GM23338 (cell line): Measurements from ENCODE around the gene CYP19A1. TPM values are rescaled to one million over a fixed set of nuclear protein-coding genes. Genes with fewer than 3 reads are reported as not detected.

ENCODE experiments used
- ATAC-seq: fragments of 200-7000 bp; cut with Tn5 transposase; 3 replicates; pipeline ENCODE4 v1.9.1; 2020
- DNase-seq: peaks from one replicate; pipeline ENCODE4 v3.0.0-alpha.2; 2015; ENCODE audit warnings: low spot score
- H2AFZ ChIP-seq: fragments of 200-600 bp; sonication (generic); 2 replicates; pipeline ENCODE4 v1.8.0; 2016; ENCODE audit warnings: antibody characterized with exemption, mild to moderate bottlenecking, moderate library complexity
- H3F3A ChIP-seq: fragments of 200-600 bp; sonication (generic); replicated peaks from 2 replicates; pipeline ENCODE4 v1.8.0; 2017; ENCODE audit warnings: antibody characterized with exemption, mixed run types, low read depth
- H3K27ac ChIP-seq: fragments of 200-600 bp; sonication (generic); 2 replicates; pipeline ENCODE4 v1.6.1; 2016; ENCODE audit warnings: low read depth
- H3K27me3 ChIP-seq: fragments of 200-600 bp; sonication (generic); 2 replicates; pipeline ENCODE4 v1.8.0; 2016; ENCODE audit warnings: mild to moderate bottlenecking, mixed run types, moderate library complexity; ENCODE audit not compliant: insufficient read depth
- H3K36me3 ChIP-seq: fragments of 200-600 bp; sonication (generic); 2 replicates; pipeline ENCODE4 v1.8.0; 2016; ENCODE audit warnings: mild to moderate bottlenecking; ENCODE audit not compliant: insufficient read depth
- H3K4me1 ChIP-seq: fragments of 200-600 bp; sonication (generic); 2 replicates; pipeline ENCODE4 v1.8.0; 2016; ENCODE audit warnings: mild to moderate bottlenecking, moderate library complexity; ENCODE audit not compliant: insufficient read depth
- H3K4me2 ChIP-seq: fragments of 200-600 bp; sonication (generic); 2 replicates; pipeline ENCODE4 v1.7.1; 2017; ENCODE audit warnings: mixed run types
- H3K4me3 ChIP-seq: fragments of 200-600 bp; sonication (generic); 2 replicates; pipeline ENCODE4 v1.6.1; 2016; ENCODE audit warnings: mixed run types
- H3K79me2 ChIP-seq: fragments of 200-600 bp; sonication (generic); replicated peaks from 2 replicates; pipeline ENCODE4 v1.8.0; 2017; ENCODE audit warnings: mild to moderate bottlenecking; ENCODE audit not compliant: insufficient read depth
- H3K9me2 ChIP-seq: fragments of 200-600 bp; sonication (generic); 2 replicates; pipeline ENCODE4 v1.8.0; 2017; ENCODE audit not compliant: insufficient read depth
- H4K20me1 ChIP-seq: fragments of 200-600 bp; sonication (generic); replicated peaks from 2 replicates; pipeline ENCODE4 v1.8.0; 2017; ENCODE audit warnings: mild to moderate bottlenecking; ENCODE audit not compliant: insufficient read depth
- H3K27ac Mint-ChIP-seq: 2 replicates; pipeline ENCODE4 v1.8.0; 2020; ENCODE audit warnings: inconsistent platforms, mild to moderate bottlenecking, moderate library complexity, mixed read lengths
- H3K27me3 Mint-ChIP-seq: 3 replicates; pipeline ENCODE4 v1.8.0; 2022; ENCODE audit warnings: low read depth, mild to moderate bottlenecking, moderate library complexity, mixed read lengths, inconsistent platforms; ENCODE audit not compliant: insufficient read depth, poor library complexity
- H3K36me3 Mint-ChIP-seq: 3 replicates; pipeline ENCODE4 v1.8.0; 2021; ENCODE audit warnings: low read depth, mild to moderate bottlenecking, inconsistent platforms, moderate library complexity, mixed read lengths
- H3K4me1 Mint-ChIP-seq: 3 replicates; pipeline ENCODE4 v1.8.0; 2020; ENCODE audit warnings: mild to moderate bottlenecking, inconsistent platforms, mixed read lengths
- H3K4me3 Mint-ChIP-seq: 3 replicates; pipeline ENCODE4 v1.8.0; 2021; ENCODE audit warnings: moderate library complexity, mild to moderate bottlenecking, inconsistent platforms, mixed read lengths
- H3K9me3 Mint-ChIP-seq: 3 replicates; pipeline ENCODE4 v1.8.0; 2020; ENCODE audit warnings: moderate library complexity, mild to moderate bottlenecking, inconsistent platforms, mixed read lengths
- CREB1 ChIP-seq: fragments of 250-450 bp; sonication (Bioruptor Pico); IDR thresholded peaks from 2 replicates; pipeline ENCODE4 v1.5.0; 2020; ENCODE audit warnings: low read depth, mild to moderate bottlenecking, moderate library complexity
- EZH2 ChIP-seq: fragments of 200-600 bp; sonication (generic); IDR thresholded peaks from one replicate; pipeline ENCODE4 v1.8.0; 2017; ENCODE audit warnings: antibody characterized with exemption, mild to moderate bottlenecking, low read depth; ENCODE audit not compliant: unreplicated experiment
- EZH2phosphoT487 ChIP-seq: fragments of 200-600 bp; sonication (generic); IDR thresholded peaks from one replicate; pipeline ENCODE4 v1.8.1; 2018; ENCODE audit warnings: antibody characterized with exemption; ENCODE audit not compliant: unreplicated experiment
- JUNB ChIP-seq: IDR thresholded peaks from one replicate; pipeline ENCODE4 v1.6.1; 2016; ENCODE audit warnings: antibody characterized with exemption; ENCODE audit not compliant: unreplicated experiment
- NANOG ChIP-seq: IDR thresholded peaks from 2 replicates; pipeline ENCODE4 v1.6.1; 2016; ENCODE audit warnings: antibody characterized with exemption, borderline replicate concordance
- POLR2AphosphoS5 ChIP-seq: IDR thresholded peaks from 2 replicates; pipeline ENCODE4 v1.6.1; 2016; ENCODE audit warnings: antibody characterized with exemption, low read depth
- STAT1 ChIP-seq: IDR thresholded peaks from one replicate; pipeline ENCODE4 v1.6.1; 2016; ENCODE audit warnings: antibody characterized with exemption; ENCODE audit not compliant: unreplicated experiment
- ZNF114 ChIP-seq: fragments of 250-450 bp; sonication (Bioruptor Pico); IDR thresholded peaks from 2 replicates; pipeline ENCODE4 v1.5.0; 2020; ENCODE audit warnings: mild to moderate bottlenecking, moderate library complexity
- ZNF331 ChIP-seq: fragments of 250-450 bp; sonication (Bioruptor Pico); IDR thresholded peaks from 2 replicates; pipeline ENCODE4 v1.5.0; 2020; ENCODE audit warnings: low read depth, mild to moderate bottlenecking, moderate library complexity
- polyA plus RNA-seq: library from polyadenylated mRNA; unstranded; fragments of >200 nt; fragmentation: Nextera tagmentation; extraction: Ambion mirVana; gene quantifications from 2 replicates; pipeline ENCODE4 v1.2.1, GENCODE V29; 2016
- total RNA-seq: library from RNA; depleted of rRNA; stranded (reverse); fragments of >200 nt; shearing (Covaris generic); gene quantifications from 2 replicates; pipeline ENCODE4 v1.2.3, GENCODE V29; 2014
- TF ChIP-seq, protein P1 (sequence below): IDR thresholded peaks from one replicate; pipeline ENCODE4 v1.6.1; 2018; ENCODE audit warnings: antibody characterized with exemption; ENCODE audit not compliant: unreplicated experiment
- TF ChIP-seq, protein P2 (sequence below): fragments of 250-450 bp; sonication (Bioruptor Pico); IDR thresholded peaks from 2 replicates; pipeline ENCODE4 v1.5.0; 2020; ENCODE audit warnings: mild to moderate bottlenecking, moderate library complexity

The CYP19A1 gene
- total and polyA plus RNA-seq, 2 experiments from 2014 or later: 0.42 TPM; not detected in 1

DNA sequence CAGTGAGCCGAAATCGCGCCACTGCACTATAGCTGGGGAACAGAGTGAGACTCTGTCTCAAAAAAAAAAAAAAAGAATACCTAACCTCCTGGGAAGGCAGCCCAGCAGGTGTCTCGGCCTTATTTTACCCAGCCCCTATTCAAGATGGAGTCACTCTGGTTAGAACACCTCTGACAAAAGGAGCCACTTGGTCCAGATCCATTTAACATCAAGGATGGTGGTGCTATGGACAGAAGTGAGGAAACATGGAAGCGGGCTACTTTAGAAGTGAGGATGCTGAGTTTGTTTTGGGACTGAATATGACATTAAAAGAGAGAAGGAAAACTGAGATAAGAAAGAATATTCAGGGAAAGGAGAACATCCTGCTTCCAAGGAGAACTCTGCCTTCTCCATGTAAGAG, 17.8 kb upstream of the CYP19A1 start:
- Mint-ChIP-seq H3K9me3 (no peaks in the 10 kb centered on the region), H3K27ac (no peak overlapping the region), H3K36me3 (no peaks in the 10 kb centered on the region), H3K4me3 (no peak overlapping the region), H3K27me3 (peaks cover 1% of the 10 kb centered on the region), H3K4me1 (peaks cover 4% of the 10 kb centered on the region; the same call in 1 of the 3 replicates)
- Histone ChIP-seq H2AFZ (no peak overlapping the region), H3K4me2 (no peak overlapping the region), H4K20me1 (no peaks in the 10 kb centered on the region), H3K4me3 (no peak overlapping the region), H3K79me2 (no peaks in the 10 kb centered on the region), H3K9me2 (no peaks in the 10 kb centered on the region; the same call in 1 of the 2 replicates), H3K4me1 (no peaks in the 10 kb centered on the region; the same call in 1 of the 2 replicates), H3K27ac (no peak overlapping the region), H3K27me3 (no peaks in the 10 kb centered on the region), H3F3A (no peaks in the 10 kb centered on the region), H3K36me3 (no peaks in the 10 kb centered on the region)
- ATAC-seq: no peak
- TF ChIP-seq POLR2AphosphoS5 (no peak), EZH2 (no peak), NANOG (no peak), CREB1 (CRISPR knock-in tag) (no peak), ZNF114 (no peak), STAT1 (no peak), ZNF331 (CRISPR knock-in tag) (no peak), JUNB (no peak), EZH2phosphoT487 (no peak)
- TF ChIP-seq, protein P1, sequence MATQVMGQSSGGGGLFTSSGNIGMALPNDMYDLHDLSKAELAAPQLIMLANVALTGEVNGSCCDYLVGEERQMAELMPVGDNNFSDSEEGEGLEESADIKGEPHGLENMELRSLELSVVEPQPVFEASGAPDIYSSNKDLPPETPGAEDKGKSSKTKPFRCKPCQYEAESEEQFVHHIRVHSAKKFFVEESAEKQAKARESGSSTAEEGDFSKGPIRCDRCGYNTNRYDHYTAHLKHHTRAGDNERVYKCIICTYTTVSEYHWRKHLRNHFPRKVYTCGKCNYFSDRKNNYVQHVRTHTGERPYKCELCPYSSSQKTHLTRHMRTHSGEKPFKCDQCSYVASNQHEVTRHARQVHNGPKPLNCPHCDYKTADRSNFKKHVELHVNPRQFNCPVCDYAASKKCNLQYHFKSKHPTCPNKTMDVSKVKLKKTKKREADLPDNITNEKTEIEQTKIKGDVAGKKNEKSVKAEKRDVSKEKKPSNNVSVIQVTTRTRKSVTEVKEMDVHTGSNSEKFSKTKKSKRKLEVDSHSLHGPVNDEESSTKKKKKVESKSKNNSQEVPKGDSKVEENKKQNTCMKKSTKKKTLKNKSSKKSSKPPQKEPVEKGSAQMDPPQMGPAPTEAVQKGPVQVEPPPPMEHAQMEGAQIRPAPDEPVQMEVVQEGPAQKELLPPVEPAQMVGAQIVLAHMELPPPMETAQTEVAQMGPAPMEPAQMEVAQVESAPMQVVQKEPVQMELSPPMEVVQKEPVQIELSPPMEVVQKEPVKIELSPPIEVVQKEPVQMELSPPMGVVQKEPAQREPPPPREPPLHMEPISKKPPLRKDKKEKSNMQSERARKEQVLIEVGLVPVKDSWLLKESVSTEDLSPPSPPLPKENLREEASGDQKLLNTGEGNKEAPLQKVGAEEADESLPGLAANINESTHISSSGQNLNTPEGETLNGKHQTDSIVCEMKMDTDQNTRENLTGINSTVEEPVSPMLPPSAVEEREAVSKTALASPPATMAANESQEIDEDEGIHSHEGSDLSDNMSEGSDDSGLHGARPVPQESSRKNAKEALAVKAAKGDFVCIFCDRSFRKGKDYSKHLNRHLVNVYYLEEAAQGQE: no peak
- TF ChIP-seq, protein P2, sequence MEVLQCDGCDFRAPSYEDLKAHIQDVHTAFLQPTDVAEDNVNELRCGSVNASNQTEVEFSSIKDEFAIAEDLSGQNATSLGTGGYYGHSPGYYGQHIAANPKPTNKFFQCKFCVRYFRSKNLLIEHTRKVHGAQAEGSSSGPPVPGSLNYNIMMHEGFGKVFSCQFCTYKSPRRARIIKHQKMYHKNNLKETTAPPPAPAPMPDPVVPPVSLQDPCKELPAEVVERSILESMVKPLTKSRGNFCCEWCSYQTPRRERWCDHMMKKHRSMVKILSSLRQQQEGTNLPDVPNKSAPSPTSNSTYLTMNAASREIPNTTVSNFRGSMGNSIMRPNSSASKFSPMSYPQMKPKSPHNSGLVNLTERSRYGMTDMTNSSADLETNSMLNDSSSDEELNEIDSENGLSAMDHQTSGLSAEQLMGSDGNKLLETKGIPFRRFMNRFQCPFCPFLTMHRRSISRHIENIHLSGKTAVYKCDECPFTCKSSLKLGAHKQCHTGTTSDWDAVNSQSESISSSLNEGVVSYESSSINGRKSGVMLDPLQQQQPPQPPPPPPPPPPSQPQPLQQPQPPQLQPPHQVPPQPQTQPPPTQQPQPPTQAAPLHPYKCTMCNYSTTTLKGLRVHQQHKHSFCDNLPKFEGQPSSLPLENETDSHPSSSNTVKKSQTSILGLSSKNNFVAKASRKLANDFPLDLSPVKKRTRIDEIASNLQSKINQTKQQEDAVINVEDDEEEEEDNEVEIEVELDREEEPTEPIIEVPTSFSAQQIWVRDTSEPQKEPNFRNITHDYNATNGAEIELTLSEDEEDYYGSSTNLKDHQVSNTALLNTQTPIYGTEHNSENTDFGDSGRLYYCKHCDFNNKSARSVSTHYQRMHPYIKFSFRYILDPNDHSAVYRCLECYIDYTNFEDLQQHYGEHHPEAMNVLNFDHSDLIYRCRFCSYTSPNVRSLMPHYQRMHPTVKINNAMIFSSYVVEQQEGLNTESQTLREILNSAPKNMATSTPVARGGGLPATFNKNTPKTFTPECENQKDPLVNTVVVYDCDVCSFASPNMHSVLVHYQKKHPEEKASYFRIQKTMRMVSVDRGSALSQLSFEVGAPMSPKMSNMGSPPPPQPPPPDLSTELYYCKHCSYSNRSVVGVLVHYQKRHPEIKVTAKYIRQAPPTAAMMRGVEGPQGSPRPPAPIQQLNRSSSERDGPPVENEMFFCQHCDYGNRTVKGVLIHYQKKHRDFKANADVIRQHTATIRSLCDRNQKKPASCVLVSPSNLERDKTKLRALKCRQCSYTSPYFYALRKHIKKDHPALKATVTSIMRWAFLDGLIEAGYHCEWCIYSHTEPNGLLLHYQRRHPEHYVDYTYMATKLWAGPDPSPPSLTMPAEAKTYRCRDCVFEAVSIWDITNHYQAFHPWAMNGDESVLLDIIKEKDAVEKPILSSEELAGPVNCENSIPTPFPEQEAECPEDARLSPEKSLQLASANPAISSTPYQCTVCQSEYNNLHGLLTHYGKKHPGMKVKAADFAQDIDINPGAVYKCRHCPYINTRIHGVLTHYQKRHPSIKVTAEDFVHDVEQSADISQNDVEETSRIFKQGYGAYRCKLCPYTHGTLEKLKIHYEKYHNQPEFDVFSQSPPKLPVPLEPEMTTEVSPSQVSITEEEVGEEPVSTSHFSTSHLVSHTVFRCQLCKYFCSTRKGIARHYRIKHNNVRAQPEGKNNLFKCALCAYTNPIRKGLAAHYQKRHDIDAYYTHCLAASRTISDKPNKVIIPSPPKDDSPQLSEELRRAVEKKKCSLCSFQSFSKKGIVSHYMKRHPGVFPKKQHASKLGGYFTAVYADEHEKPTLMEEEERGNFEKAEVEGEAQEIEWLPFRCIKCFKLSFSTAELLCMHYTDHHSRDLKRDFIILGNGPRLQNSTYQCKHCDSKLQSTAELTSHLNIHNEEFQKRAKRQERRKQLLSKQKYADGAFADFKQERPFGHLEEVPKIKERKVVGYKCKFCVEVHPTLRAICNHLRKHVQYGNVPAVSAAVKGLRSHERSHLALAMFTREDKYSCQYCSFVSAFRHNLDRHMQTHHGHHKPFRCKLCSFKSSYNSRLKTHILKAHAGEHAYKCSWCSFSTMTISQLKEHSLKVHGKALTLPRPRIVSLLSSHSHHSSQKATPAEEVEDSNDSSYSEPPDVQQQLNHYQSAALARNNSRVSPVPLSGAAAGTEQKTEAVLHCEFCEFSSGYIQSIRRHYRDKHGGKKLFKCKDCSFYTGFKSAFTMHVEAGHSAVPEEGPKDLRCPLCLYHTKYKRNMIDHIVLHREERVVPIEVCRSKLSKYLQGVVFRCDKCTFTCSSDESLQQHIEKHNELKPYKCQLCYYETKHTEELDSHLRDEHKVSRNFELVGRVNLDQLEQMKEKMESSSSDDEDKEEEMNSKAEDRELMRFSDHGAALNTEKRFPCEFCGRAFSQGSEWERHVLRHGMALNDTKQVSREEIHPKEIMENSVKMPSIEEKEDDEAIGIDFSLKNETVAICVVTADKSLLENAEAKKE: no peak
- no peak for DNase-seq
